SW 1271 (cell line): ENCODE data around the gene GRAMD2B.

Experiments used
- DNase-seq, 2 experiments: peaks; one replicate each; lab custom pipeline; 2025; lab: John Stamatoyannopoulos, UW

GRAMD2B gene

GRCh38 chr5:126477294-126478117 lies 54.3 kb downstream of the GRAMD2B start:
- no peak for DNase-seq

GRCh38 chr5:126479810-126480209 lies 56.6 kb downstream of the GRAMD2B start:
- no peak for DNase-seq

GRCh38 chr5:126480824-126481223 lies 57.6 kb downstream of the GRAMD2B start:
- no peak for DNase-seq

GRCh38 chr5:126481243-126481642 lies 58.0 kb downstream of the GRAMD2B start:
- DNase-seq, result no peak

- DNase-seq, result no peak
Observed at GRCh38 chr5:126482591-126482990, 59.4 kb downstream of the GRAMD2B start.

GRCh38 chr5:126483156-126483555 lies 59.9 kb downstream of the GRAMD2B start:
- DNase-seq, result no peak

GRCh38 chr5:126484253-126484652 lies 61.0 kb downstream of the GRAMD2B start:
- no peak for DNase-seq

- DNase-seq, result no peak
Observed at GRCh38 chr5:126486332-126486731, 63.1 kb downstream of the GRAMD2B start.

GRCh38 chr5:126487596-126487995 lies 64.4 kb downstream of the GRAMD2B start:
- DNase-seq, result no peak

- no peak for DNase-seq
Observed at GRCh38 chr5:126488443-126489065, 65.3 kb downstream of the GRAMD2B start.

GRCh38 chr5:126490167-126490940 lies 67.1 kb downstream of the GRAMD2B start:
- no peak for DNase-seq

- DNase-seq, result no peak
Observed at GRCh38 chr5:126492939-126493338, 69.7 kb downstream of the GRAMD2B start.

- DNase-seq, result no peak
Observed at GRCh38 chr5:126494393-126494792, 71.2 kb downstream of the GRAMD2B start.

- no peak for DNase-seq
Observed at GRCh38 chr5:126497506-126497905, 74.3 kb downstream of the GRAMD2B start.

GRCh38 chr5:126499278-126499677 lies 76.1 kb downstream of the GRAMD2B start:
- DNase-seq, result no peak

- DNase-seq, result no peak
Observed at GRCh38 chr5:126499853-126500342, 76.7 kb downstream of the GRAMD2B start.

GRCh38 chr5:126501448-126501847 lies 78.2 kb downstream of the GRAMD2B start:
- DNase-seq, result no peak

GRCh38 chr5:126503602-126504104 lies 80.4 kb downstream of the GRAMD2B start:
- no peak for DNase-seq

- DNase-seq, result no peak
Observed at GRCh38 chr5:126506079-126506478, 82.9 kb downstream of the GRAMD2B start.

GRCh38 chr5:126508251-126508961 lies 85.2 kb downstream of the GRAMD2B start:
- no peak for DNase-seq

GRCh38 chr5:126508962-126509279 lies 85.7 kb downstream of the GRAMD2B start:
- peak in 1 of 2 experiments; percentile 18 for DNase-seq

- no peak for DNase-seq
Observed at GRCh38 chr5:126509339-126509738, 86.1 kb downstream of the GRAMD2B start.
